Smooth muscle cell (in vitro differentiated cells): ENCODE measurements around the gene ANO1. TPM values are rescaled to one million over a fixed set of nuclear protein-coding genes. Genes with fewer than 3 reads are reported as not detected.

Source experiments
- DNase-seq: peaks from one replicate; lab custom pipeline; 2025; ENCODE audit not compliant: unreplicated experiment; lab: John Stamatoyannopoulos, UW
- H2AFZ ChIP-seq: fragments of 200-600 bp; sonication (generic); 2 replicates; pipeline ENCODE4 v1.6.0; 2016; ENCODE audit warnings: antibody characterized with exemption, low read depth, mild to moderate bottlenecking
- H3F3A ChIP-seq: fragments of 200-600 bp; sonication (generic); 2 replicates; pipeline ENCODE4 v1.6.0; 2017; ENCODE audit warnings: antibody characterized with exemption, low read depth
- H3K27ac ChIP-seq: fragments of 200-600 bp; sonication (generic); 2 replicates; pipeline ENCODE4 v1.5.1; 2016; ENCODE audit warnings: low read depth, mild to moderate bottlenecking
- H3K27me3 ChIP-seq: fragments of 200-600 bp; sonication (generic); 2 replicates; pipeline ENCODE4 v1.6.1; 2016; ENCODE audit warnings: low read depth, mild to moderate bottlenecking
- H3K36me3 ChIP-seq: fragments of 200-600 bp; sonication (generic); 2 replicates; pipeline ENCODE4 v1.5.1; 2016; ENCODE audit warnings: low read depth
- H3K4me1 ChIP-seq: fragments of 200-600 bp; sonication (generic); 2 replicates; pipeline ENCODE4 v1.5.1; 2016; ENCODE audit warnings: low read depth
- H3K4me2 ChIP-seq: fragments of 200-600 bp; sonication (generic); 2 replicates; pipeline ENCODE4 v1.6.0; 2016; ENCODE audit warnings: mild to moderate bottlenecking
- H3K4me3 ChIP-seq: fragments of 200-600 bp; sonication (generic); 2 replicates; pipeline ENCODE4 v1.5.1; 2016; ENCODE audit warnings: mild to moderate bottlenecking
- H3K79me2 ChIP-seq: fragments of 200-600 bp; sonication (generic); 2 replicates; pipeline ENCODE4 v1.6.0; 2016; ENCODE audit warnings: low read depth, mild to moderate bottlenecking
- H3K9ac ChIP-seq: fragments of 200-600 bp; sonication (generic); 2 replicates; pipeline ENCODE4 v1.6.0; 2016; ENCODE audit warnings: low read depth
- H3K9me3 ChIP-seq: fragments of 200-600 bp; sonication (generic); replicated peaks from 2 replicates; pipeline ENCODE4 v1.5.1; 2016; ENCODE audit warnings: low read depth
- H4K20me1 ChIP-seq: fragments of 200-600 bp; sonication (generic); 2 replicates; pipeline ENCODE4 v1.6.0; 2016; ENCODE audit warnings: low read depth
- WGBS: methylation state at CpG from one replicate; pipeline ENCODE4 v1.1.7; 2016; ENCODE audit warnings: low lambda C conversion rate; 5-methylcytosine and 5-hydroxymethylcytosine counted together
- polyA plus RNA-seq: library from polyadenylated mRNA; unstranded; fragments of >200 nt; fragmentation: Nextera tagmentation; extraction: Ambion mirVana; gene quantifications from 2 replicates; pipeline ENCODE4 v1.2.1, GENCODE V29; 2016
- total RNA-seq: library from RNA; depleted of rRNA; stranded (reverse); fragments of >200 nt; gene quantifications from 2 replicates; pipeline ENCODE4 v1.2.3, GENCODE V29; 2014
- TF ChIP-seq, protein P1 (sequence below): fragments of 200-600 bp; sonication (generic); IDR thresholded peaks from 2 replicates; pipeline ENCODE4 v1.5.1; 2017; ENCODE audit warnings: borderline replicate concordance, mild to moderate bottlenecking, antibody characterized with exemption; ENCODE audit not compliant: insufficient read depth, poor library complexity, severe bottlenecking

ANO1 gene
- total and polyA plus RNA-seq, 2 experiments from 2014 or later = 93.4 to 133 TPM

DNA sequence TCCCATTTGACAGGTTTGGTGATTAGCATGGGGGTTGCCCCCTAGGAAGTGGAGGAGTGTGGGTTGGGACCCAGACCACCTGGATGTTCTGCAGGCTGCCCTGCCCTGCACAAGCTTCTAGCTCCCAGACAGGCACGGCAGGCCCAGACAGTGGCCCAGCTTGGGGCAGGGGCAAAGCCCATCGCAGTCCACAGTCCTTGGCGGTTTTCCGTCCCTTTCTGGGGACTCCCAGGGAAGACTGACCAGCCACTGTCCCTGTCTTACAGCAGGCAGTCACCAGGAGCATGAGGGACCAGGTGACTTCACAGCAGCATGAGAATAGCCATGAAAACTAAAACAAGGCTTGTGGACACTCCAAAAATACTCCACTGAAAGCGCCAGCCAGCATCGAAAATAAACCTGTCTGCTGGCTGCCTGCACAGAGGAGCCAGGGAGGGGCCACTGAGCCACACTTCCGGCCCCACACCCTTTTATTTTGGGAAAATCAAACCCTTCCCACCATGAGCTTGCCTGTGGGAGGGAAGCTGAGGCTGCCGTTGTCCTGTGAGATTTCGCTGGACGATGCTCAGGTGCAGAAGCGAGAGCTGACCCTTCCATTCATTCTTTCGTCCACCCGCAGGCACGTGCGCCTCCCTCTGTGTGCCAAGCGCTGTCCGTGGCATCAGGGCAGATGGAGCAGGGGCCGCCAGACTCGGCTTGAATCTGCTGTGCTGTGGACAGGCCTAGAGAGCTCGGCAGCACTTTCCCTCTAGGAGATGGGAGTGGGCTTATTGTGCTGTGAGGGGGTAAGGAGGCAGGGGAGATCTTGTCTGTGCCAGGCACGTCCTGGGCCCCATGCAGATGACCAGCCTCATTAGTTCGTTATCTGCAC lies 153.0 kb downstream of the ANO1 start:
- no peak overlapping the region for H3K9ac ChIP-seq
- 94% methylated on average over 21 of the region's 22 CpGs for WGBS
- no peaks in the 10 kb centered on the region for H3K4me1 ChIP-seq
- DNase-seq = no peak
- H2AFZ ChIP-seq = no peak overlapping the region
- no peak overlapping the region for H3K4me2 ChIP-seq
- H3K27ac ChIP-seq = no peak overlapping the region
- H3K4me3 ChIP-seq = no peak overlapping the region
- H3F3A ChIP-seq = no peaks in the 10 kb centered on the region
- H3K36me3 ChIP-seq = no peaks in the 10 kb centered on the region
- H3K79me2 ChIP-seq = no peaks in the 10 kb centered on the region
- H4K20me1 ChIP-seq = no peaks in the 10 kb centered on the region
- no peaks in the 10 kb centered on the region for H3K27me3 ChIP-seq
- H3K9me3 ChIP-seq = no peaks in the 10 kb centered on the region
- TF ChIP-seq, protein P1, sequence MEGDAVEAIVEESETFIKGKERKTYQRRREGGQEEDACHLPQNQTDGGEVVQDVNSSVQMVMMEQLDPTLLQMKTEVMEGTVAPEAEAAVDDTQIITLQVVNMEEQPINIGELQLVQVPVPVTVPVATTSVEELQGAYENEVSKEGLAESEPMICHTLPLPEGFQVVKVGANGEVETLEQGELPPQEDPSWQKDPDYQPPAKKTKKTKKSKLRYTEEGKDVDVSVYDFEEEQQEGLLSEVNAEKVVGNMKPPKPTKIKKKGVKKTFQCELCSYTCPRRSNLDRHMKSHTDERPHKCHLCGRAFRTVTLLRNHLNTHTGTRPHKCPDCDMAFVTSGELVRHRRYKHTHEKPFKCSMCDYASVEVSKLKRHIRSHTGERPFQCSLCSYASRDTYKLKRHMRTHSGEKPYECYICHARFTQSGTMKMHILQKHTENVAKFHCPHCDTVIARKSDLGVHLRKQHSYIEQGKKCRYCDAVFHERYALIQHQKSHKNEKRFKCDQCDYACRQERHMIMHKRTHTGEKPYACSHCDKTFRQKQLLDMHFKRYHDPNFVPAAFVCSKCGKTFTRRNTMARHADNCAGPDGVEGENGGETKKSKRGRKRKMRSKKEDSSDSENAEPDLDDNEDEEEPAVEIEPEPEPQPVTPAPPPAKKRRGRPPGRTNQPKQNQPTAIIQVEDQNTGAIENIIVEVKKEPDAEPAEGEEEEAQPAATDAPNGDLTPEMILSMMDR = no peak

DNA sequence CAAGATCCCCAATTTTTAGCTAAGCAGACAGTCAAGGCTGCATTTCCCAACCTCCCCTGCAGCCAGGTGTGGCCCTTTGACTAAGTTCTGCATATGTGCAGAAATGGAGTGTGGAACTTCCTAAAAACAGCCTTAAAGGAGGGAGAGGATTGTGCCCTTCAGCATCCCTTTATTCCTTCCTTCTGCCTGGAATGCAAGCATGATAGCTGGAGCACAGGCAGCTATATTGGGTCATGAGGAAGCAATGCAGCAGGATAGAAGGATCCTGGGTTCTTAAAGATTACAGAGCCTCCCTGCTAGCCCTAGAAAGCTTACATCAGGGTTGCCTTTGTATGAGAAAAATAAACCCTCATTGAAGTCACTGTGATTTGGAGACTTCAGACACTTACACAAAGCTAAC lies 154.9 kb downstream of the ANO1 start:
- no peak for DNase-seq
- no peaks in the 10 kb centered on the region for H3F3A ChIP-seq
- no peak overlapping the region for H2AFZ ChIP-seq
- no peaks in the 10 kb centered on the region for H3K36me3 ChIP-seq
- no peaks in the 10 kb centered on the region for H3K9me3 ChIP-seq
- TF ChIP-seq, protein P1 = no peak
- no peaks in the 10 kb centered on the region for H3K79me2 ChIP-seq
- H3K9ac ChIP-seq = no peak overlapping the region
- no peak overlapping the region for H3K27ac ChIP-seq
- H3K27me3 ChIP-seq = no peaks in the 10 kb centered on the region
- H3K4me3 ChIP-seq = no peak overlapping the region
- no peaks in the 10 kb centered on the region for H4K20me1 ChIP-seq
- no peak overlapping the region for H3K4me2 ChIP-seq
- H3K4me1 ChIP-seq = no peaks in the 10 kb centered on the region

DNA sequence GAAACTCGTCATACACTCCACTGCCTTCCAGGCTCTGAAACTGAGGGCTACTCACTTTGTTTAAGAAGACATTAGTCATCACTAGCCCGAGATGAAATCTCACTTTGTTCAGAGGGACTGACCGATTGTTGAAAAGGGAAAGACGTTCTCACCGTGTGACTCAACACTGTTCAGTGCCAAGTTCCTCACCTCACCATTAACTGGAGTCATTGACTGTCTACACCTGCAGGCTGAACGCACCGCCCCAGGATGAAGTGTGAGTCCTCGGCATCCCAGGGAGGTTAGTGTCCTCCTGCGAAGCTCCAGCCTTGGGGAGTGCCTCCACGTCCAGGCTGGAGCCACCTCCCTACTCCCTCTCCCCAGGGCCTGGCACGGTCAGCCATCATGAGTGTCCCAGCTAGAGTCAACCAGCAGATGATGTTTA lies 155.4 kb downstream of the ANO1 start:
- no peak overlapping the region for H3K9ac ChIP-seq
- no peaks in the 10 kb centered on the region for H3K79me2 ChIP-seq
- DNase-seq = no peak
- no peak overlapping the region for H2AFZ ChIP-seq
- no peaks in the 10 kb centered on the region for H3K4me1 ChIP-seq
- no peaks in the 10 kb centered on the region for H3F3A ChIP-seq
- H3K4me3 ChIP-seq = no peak overlapping the region
- no peaks in the 10 kb centered on the region for H3K36me3 ChIP-seq
- H3K27ac ChIP-seq = no peak overlapping the region
- no peak overlapping the region for H3K4me2 ChIP-seq
- H3K9me3 ChIP-seq = no peaks in the 10 kb centered on the region
- 59% methylated on average over 11 of the region's 11 CpGs for WGBS
- H4K20me1 ChIP-seq = no peaks in the 10 kb centered on the region
- no peaks in the 10 kb centered on the region for H3K27me3 ChIP-seq
- TF ChIP-seq, protein P1 = no peak

DNA sequence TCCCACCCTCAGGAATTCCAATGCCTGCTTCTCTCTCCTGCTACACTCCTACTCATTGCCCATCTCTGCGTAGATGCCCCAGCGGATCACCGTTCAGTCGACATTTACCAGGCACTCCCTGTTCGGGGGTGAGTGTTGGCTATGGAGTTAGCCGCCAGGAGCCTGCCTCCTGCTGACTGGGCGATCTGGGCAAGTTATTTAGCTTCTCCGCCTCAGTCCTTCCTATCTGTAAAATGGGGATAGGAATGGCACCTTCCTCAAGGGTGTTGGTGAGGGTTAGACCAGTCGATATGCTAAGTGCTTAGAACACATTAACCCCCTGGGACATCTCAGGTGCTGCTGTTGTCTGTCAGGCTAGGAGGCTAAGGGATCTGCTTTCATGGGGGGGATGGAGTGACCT lies 155.8 kb downstream of the ANO1 start:
- Histone ChIP-seq H2AFZ (no peak overlapping the region), H4K20me1 (no peaks in the 10 kb centered on the region), H3K36me3 (no peaks in the 10 kb centered on the region), H3K4me3 (no peak overlapping the region), H3K79me2 (no peaks in the 10 kb centered on the region), H3K9ac (no peak overlapping the region), H3K9me3 (no peaks in the 10 kb centered on the region), H3K4me2 (no peak overlapping the region), H3K27me3 (no peaks in the 10 kb centered on the region), H3F3A (no peaks in the 10 kb centered on the region), H3K4me1 (no peaks in the 10 kb centered on the region), H3K27ac (no peak overlapping the region)
- DNase-seq = no peak
- WGBS = 92% methylated on average over 9 of the region's 9 CpGs
- TF ChIP-seq, protein P1 = no peak
